ENCODE results near the gene MPPED2. TPM values are rescaled to one million over a fixed set of nuclear protein-coding genes. Genes with fewer than 3 reads are reported as not detected.

MPPED2 gene
- total RNA-seq, 3 donors from 2014 or later (not counting 1 experiment from before 2014, with no cell fraction given): 0.99 to 4.2 (median 2.5) TPM

DNA sequence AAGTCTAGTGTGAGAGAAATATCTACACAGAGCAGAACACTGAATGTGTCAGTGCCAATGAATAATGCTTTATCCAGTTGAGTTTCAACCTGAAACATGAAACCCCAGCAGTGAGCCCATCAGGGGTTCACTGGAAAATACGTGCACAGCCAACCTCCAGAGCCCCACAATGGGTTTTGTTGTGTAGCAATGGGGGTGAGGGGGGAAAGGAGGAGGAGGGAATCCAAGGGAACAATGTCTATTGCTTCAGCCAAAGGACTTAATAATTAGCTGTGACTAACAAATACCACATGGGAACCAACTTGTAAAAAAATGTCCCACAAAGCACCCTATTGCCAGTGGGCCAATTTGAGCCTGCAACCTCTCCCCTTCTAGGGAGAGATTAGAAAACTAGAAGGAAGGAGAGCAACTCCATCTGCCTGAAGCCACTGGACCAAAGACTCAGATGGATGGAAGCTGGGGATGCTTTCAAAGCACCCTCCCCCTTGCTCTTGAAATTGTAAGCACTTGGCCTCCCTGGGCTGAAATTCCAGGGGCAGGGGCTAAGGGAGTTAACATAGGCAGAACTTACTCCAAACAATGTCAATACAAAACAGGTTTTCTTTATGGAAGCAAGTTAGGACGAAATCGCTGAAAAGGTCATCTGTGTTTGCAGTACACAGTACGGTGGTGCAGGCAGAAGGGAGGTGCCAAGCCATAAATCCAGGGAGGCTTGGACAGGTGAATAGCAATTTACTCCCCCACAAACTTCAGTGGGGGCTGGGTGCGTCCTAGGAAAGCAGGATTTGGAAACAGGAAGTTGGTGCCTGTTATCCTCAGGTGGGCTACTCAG, 163.5 kb downstream of the MPPED2 start:
- ATAC-seq (no peak), DNase-seq (no peak)
- H3K4me3 Mint-ChIP-seq: no peak overlapping the region
- H3K27ac Mint-ChIP-seq: no peak overlapping the region
- no peak for TF ChIP-seq CTCF (IDR thresholded peaks at IDR 0.05)
- no peaks in the 10 kb centered on the region for H3K27me3 ChIP-seq (ENCODE audit: control insufficient read depth, insufficient read depth, low read length)
- peaks cover 0 to 5% of the 10 kb centered on the region in 2 donors for H3K27me3 Mint-ChIP-seq (ENCODE audit: low read depth in 2 of 2)
- no peak overlapping the region for H3K4me3 ChIP-seq (ENCODE audit: low read length)
- H3K4me1 Mint-ChIP-seq: no peaks in the 10 kb centered on the region
- no peak overlapping the region for H3K27ac ChIP-seq (ENCODE audit: low read length)
- H3K36me3 Mint-ChIP-seq: no peaks in the 10 kb centered on the region
- H3K9me3 Mint-ChIP-seq: no peaks in the 10 kb centered on the region
- intact Hi-C loops (cut with micrococcal nuclease): no loop called here
- no peaks in the 10 kb centered on the region for H3K36me3 ChIP-seq (ENCODE audit: control insufficient read depth, insufficient read depth, low read length)
- H3K9me3 ChIP-seq (ENCODE audit: control insufficient read depth, insufficient read depth, low read length): no peaks in the 10 kb centered on the region
- 92% methylated on average over 5 of the region's 5 CpGs for WGBS (ENCODE audit: insufficient coverage)
- H3K4me1 ChIP-seq (ENCODE audit: control insufficient read depth, insufficient read depth, low read length): no peaks in the 10 kb centered on the region

- H3K4me1 Mint-ChIP-seq: no peaks in the 10 kb centered on the region
- no peaks in the 10 kb centered on the region for H3K9me3 ChIP-seq (ENCODE audit: control insufficient read depth, insufficient read depth, low read length)
Measured at GRCh38 chr11:30420233-30420787, 165.8 kb downstream of the MPPED2 start.

DNA sequence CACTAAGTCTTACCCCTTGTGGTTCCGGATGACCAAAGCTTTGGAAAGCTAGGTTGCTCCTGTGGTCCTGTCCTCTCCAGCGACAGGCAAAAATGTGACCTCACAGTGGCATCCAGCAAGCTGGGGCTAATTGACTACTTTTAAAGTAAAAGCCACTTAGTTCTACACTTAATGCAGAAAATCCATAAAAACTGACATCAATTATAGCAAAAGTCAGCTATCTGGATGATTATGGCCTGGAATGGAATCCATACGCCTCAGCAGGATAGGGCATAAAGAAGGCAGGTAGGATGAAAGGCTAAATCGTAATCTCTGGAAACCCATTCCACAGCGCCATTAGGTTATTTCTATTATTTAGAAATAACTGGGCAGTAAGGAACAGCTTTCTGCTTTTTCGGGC, 171.3 kb downstream of the MPPED2 start:
- no peaks in the 10 kb centered on the region for H3K9me3 Mint-ChIP-seq
- ATAC-seq (no peak), DNase-seq (no peak)
- TF ChIP-seq CTCF (IDR thresholded peaks at IDR 0.05): no peak
- Histone ChIP-seq H3K4me3 (ENCODE audit: low read length) (no peak overlapping the region), H3K27ac (ENCODE audit: low read length) (no peak overlapping the region), H3K27me3 (ENCODE audit: control insufficient read depth, insufficient read depth, low read length) (no peaks in the 10 kb centered on the region), H3K4me1 (ENCODE audit: control insufficient read depth, insufficient read depth, low read length) (peaks cover 7% of the 10 kb centered on the region), H3K9me3 (ENCODE audit: control insufficient read depth, insufficient read depth, low read length) (no peaks in the 10 kb centered on the region), H3K36me3 (ENCODE audit: control insufficient read depth, insufficient read depth, low read length) (no peaks in the 10 kb centered on the region)
- no peak overlapping the region for H3K4me3 Mint-ChIP-seq
- H3K36me3 Mint-ChIP-seq: no peaks in the 10 kb centered on the region
- intact Hi-C loops (cut with micrococcal nuclease): no loop called here
- 95% methylated on average over 6 of the region's 6 CpGs for WGBS (ENCODE audit: insufficient coverage)
- peaks cover 2 to 7% of the 10 kb centered on the region in 2 donors for H3K27me3 Mint-ChIP-seq (ENCODE audit: low read depth in 2 of 2)
- H3K27ac Mint-ChIP-seq: no peak overlapping the region
- peaks cover 12 to 13% of the 10 kb centered on the region in 2 donors for H3K4me1 Mint-ChIP-seq

More at GRCh38 chr11:30420233-30420787, 165.8 kb downstream of the MPPED2 start:
- no peak for TF ChIP-seq CTCF (IDR thresholded peaks at IDR 0.05)
- Mint-ChIP-seq H3K4me3 (no peak overlapping the region), H3K9me3 (no peaks in the 10 kb centered on the region), H3K27me3 (ENCODE audit: low read depth in 2 of 2) (peaks cover 5 to 6% of the 10 kb centered on the region in 2 donors), H3K27ac (no peak overlapping the region), H3K36me3 (no peaks in the 10 kb centered on the region)
- H3K4me3 ChIP-seq (ENCODE audit: low read length): no peak overlapping the region
- H3K27me3 ChIP-seq (ENCODE audit: control insufficient read depth, insufficient read depth, low read length): no peaks in the 10 kb centered on the region
- H3K36me3 ChIP-seq (ENCODE audit: control insufficient read depth, insufficient read depth, low read length): no peaks in the 10 kb centered on the region
- DNase-seq: no peak
- WGBS (ENCODE audit: insufficient coverage): 76% methylated on average over 5 of the region's 5 CpGs
- no peaks in the 10 kb centered on the region for H3K4me1 ChIP-seq (ENCODE audit: control insufficient read depth, insufficient read depth, low read length)
- intact Hi-C loops (cut with micrococcal nuclease): no loop called here
- no peak overlapping the region for H3K27ac ChIP-seq (ENCODE audit: low read length)
- no peak for ATAC-seq

Measured in natural killer cell (primary cell).